Adrenal gland (tissue), 12 donors: ENCODE measurements around the gene ATP11A. TPM values are rescaled to one million over a fixed set of nuclear protein-coding genes. Genes with fewer than 3 reads are reported as not detected.

Experiments used
- DNase-seq, 7 donors: peaks; one replicate each; pipeline ENCODE4 v3.0.0-alpha.2; 2019 to 2020
- H3K27ac ChIP-seq, 5 donors: fragments of 200-600 bp; sonication (generic) in 4 of 5; 1 replicate in 3 of 5; 2 replicates in 2 of 5; pipeline versions ENCODE4 v1.5.1 to v1.8.0; 2016 to 2020; ENCODE audit warnings: mild to moderate bottlenecking in 1 of 5
- H3K27me3 ChIP-seq: fragments of 200-600 bp; 2 replicates; pipeline ENCODE4 v1.8.0; 2021
- H3K36me3 ChIP-seq, 2 donors: fragments of 200-600 bp; replicated peaks in 1 of 2; 1 replicate in 1 of 2; 2 replicates in 1 of 2; pipeline versions ENCODE4 v1.5.1 to v1.8.0; 2018 to 2022
- H3K4me1 ChIP-seq, 2 donors: fragments of 200-600 bp; replicated peaks in 1 of 2; 1 replicate in 1 of 2; 2 replicates in 1 of 2; pipeline versions ENCODE4 v1.5.1 to v1.8.0; 2018 to 2021
- H3K4me3 ChIP-seq, 4 donors: fragments of 200-600 bp; sonication (generic) in 3 of 4; one replicate each; pipeline ENCODE4 v1.5.1; 2016 to 2018
- H3K9me3 ChIP-seq, 3 donors: fragments of 200-600 bp; sonication (generic) in 1 of 3; replicated peaks in 1 of 3; 1 replicate in 2 of 3; 2 replicates in 1 of 3; pipeline versions ENCODE4 v1.5.1 to v1.8.0; 2016 to 2021
- CTCF ChIP-seq, 6 experiments: fragments of 450-650 bp in 4 of 6; fragments of 200-600 bp in 2 of 6; sonication (generic) in 1 of 6; IDR thresholded peaks; 1 replicate in 5 of 6; 2 replicates in 1 of 6; pipeline versions ENCODE4 v1.5.1 to v1.8.0; 2016 to 2021; ENCODE audit warnings: antibody characterized with exemption in 6 of 6, mild to moderate bottlenecking in 2 of 6, moderate library complexity in 1 of 6
- POLR2A ChIP-seq, 2 donors: fragments of 450-650 bp; IDR thresholded peaks; one replicate each; pipeline ENCODE4 v1.6.1; 2017; ENCODE audit warnings: antibody characterized with exemption in 2 of 2, mild to moderate bottlenecking in 2 of 2, moderate library complexity in 1 of 2
- WGBS, 4 donors: extraction: QIAGEN DNeasy Blood & Tissue Kit in 2 of 4; methylation state at CpG; one replicate each; pipeline versions ENCODE4 v1.1.5 to v1.1.7; 2013 to 2017; 5-methylcytosine and 5-hydroxymethylcytosine counted together
- intact Hi-C, 2 donors: fragments of 100-400 bp; cut with DNase I; formaldehyde crosslinking; loops; one replicate each; pipeline versions ENCODE4 v1.14.1 to v1.15.0; 2022 to 2023
- polyA plus RNA-seq, 3 donors: library from polyadenylated mRNA; stranded (reverse); fragments of 200-250 nt in 2 of 3; fragments of 350-450 nt in 1 of 3; fragmentation: Illumina TruSeq in 1 of 3; extraction: RNeasy Lipid Tissue Mini Kit (QIAGEN cat#74804) in 1 of 3; gene quantifications; one replicate each; pipeline ENCODE4 v1.2.3, GENCODE V29; 2013 to 2014
- total RNA-seq, 9 donors: library from RNA; depleted of rRNA in 4 of 9; stranded (reverse); fragments of >200 nt in 4 of 9; fragments of 120-200 nt in 1 of 9; fragmentation: NEBNext Ultra II Directional in 1 of 9; extraction: Animal tissue kit (Norgen Biotek cat#: 25700) in 1 of 9; gene quantifications; one replicate each; pipeline versions ENCODE4 v1.1.0 to v1.2.4, GENCODE V29; 2013 to 2023
- donor health status: healthy with polysubstance abuse.
- donor health status: Bipolar disorder and iron deficiency.
- donor health status: DM: yes; HTN: yes; CAD: no.
- donor health status: DM: no; HTN: no; CAD: no.
- donor health status: DM: no; HTN: no; CAD: no.
- donor health status: DM: yes; HTN: yes; CAD: no.

ATP11A gene
- total and polyA plus RNA-seq, 12 donors: 6.0 to 94.1 (median 29.8) TPM

DNA sequence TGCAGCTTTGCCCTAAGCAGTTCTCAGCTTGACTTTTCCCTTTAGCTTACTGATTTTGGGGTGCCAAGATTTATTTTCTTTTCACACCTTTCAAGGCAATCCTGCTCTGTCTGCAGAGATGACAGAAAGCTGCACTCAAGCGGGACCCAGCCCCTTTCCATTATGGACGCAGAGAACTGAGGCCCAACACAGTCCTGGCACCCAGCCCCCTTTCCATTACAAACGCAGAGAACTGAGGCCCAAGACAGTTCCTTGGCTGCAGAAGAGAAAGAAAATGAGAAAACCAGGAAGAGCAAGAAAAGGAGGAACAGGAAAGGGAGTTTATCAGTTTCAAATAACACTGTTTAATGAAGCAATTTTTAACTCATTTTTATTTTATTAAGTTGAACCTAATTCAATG lies 36.8 kb upstream of the ATP11A start:
- DNase-seq: no peak
- H3K4me3 ChIP-seq: no peak overlapping the region
- no peaks in the 10 kb centered on the region for H3K36me3 ChIP-seq
- no peaks in the 10 kb centered on the region for H3K4me1 ChIP-seq
- TF ChIP-seq CTCF (IDR thresholded peaks at IDR 0.05) (no peak), POLR2A (IDR thresholded peaks at IDR 0.05) (no peak)
- no peaks in the 10 kb centered on the region for H3K9me3 ChIP-seq
- intact Hi-C loops: no loop called here
- H3K27ac ChIP-seq: no peak overlapping the region
- 65 to 79% (median 74%) methylated on average over 3 of the region's 3 CpGs for WGBS, 4 donors
- H3K27me3 ChIP-seq: no peaks in the 10 kb centered on the region

DNA sequence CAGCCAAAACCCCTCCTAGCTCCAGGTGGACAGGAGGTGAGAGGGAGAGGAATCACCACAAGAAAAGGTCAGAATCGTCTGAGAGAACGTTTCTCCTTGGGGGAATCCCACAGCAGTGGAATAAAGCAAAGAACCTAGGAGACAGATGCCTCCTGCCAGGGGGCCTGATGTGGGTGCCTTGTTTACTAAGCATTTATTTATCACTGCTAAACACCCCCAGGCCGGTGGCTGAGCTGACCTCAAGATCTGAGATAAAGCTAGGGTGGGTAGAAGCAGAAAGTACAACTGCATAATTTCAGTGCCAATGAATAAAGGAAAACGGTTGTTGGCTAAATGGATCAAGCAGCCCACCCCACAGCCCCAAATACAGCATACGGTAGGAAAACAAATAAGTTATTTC lies 33.9 kb upstream of the ATP11A start:
- no peaks in the 10 kb centered on the region for H3K27me3 ChIP-seq
- DNase-seq: peak in 1 of 7 donors; percentile 13
- intact Hi-C loops: no loop called here
- H3K27ac ChIP-seq: no peak overlapping the region
- WGBS, 4 donors: 65 to 71% (median 67%) methylated on average over 5 of the region's 5 CpGs
- H3K4me3 ChIP-seq: no peak overlapping the region
- H3K36me3 ChIP-seq: no peaks in the 10 kb centered on the region
- no peaks in the 10 kb centered on the region for H3K9me3 ChIP-seq
- no peaks in the 10 kb centered on the region for H3K4me1 ChIP-seq
- no peak for TF ChIP-seq CTCF (IDR thresholded peaks at IDR 0.05)
- TF ChIP-seq POLR2A (IDR thresholded peaks at IDR 0.05): no peak

DNA sequence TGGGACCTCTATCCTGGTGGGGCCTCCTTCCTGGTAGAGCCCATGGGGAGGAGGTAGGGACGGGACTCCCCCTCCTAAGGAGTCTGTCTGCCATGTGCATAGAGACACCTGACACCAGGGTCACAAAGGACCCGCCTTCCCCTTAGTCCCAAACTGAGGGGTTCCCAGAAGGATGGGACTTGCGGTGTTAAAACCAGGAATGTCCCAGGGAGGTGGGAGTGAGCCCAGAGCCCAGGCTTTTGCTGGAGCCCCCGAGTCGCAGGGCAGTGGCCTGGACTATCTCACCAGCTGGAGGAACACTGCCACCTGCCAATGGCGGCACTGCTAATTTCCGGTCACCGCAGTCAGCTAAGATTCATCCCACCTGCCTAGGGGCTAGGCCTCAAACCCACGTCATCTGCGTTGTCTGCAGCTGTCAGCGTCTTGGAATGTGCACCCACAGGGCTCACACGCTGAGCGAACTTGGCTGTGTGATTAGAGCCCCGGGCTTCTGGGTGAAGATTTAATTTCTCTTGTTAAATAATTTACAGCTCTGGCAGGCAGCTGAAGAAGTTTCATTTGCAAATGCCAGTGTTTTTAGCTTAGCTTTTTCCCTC lies 31.9 kb upstream of the ATP11A start:
- peak in 1 of 7 donors; percentile 45 for DNase-seq

DNA sequence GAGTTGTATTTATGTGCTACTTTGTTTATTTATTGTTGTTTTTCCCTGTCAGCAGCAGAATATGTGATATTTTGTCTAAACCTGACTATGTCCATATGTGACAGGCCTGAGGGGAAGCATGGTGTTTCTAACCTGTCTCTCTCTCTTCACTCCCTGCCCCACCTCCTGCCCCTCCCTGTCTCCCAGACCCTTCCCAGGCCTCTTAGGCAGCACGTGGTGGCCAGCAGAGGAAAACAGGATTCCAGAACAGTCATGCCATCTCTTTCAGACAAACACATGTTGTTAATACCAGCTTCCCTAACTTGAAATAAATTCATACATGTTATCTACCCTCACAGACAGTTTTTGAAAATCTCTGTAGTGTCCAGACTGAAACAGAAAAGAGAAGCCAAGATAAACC lies 31.0 kb upstream of the ATP11A start:
- Histone ChIP-seq H3K4me3 (no peak overlapping the region), H3K9me3 (no peaks in the 10 kb centered on the region), H3K4me1 (no peaks in the 10 kb centered on the region), H3K27ac (no peak overlapping the region), H3K36me3 (no peaks in the 10 kb centered on the region), H3K27me3 (no peaks in the 10 kb centered on the region)
- intact Hi-C loops: no loop called here
- TF ChIP-seq CTCF (IDR thresholded peaks at IDR 0.05) (no peak), POLR2A (IDR thresholded peaks at IDR 0.05) (no peak)
- no peak for DNase-seq
- 29 to 67% (median 44%) methylated on average over 1 of the region's 1 CpG for WGBS, 4 donors

More for the DNA sequence above, 31.9 kb upstream of the ATP11A start:
- 80 to 89% (median 87%) methylated on average over 13 to 14 of the region's 14 CpGs for WGBS, 4 donors
- TF ChIP-seq POLR2A (IDR thresholded peaks at IDR 0.05) (no peak), CTCF (IDR thresholded peaks at IDR 0.05) (no peak)
- no peak overlapping the region for H3K4me3 ChIP-seq
- intact Hi-C loops: no loop called here
- no peaks in the 10 kb centered on the region for H3K36me3 ChIP-seq
- no peaks in the 10 kb centered on the region for H3K4me1 ChIP-seq
- H3K9me3 ChIP-seq: no peaks in the 10 kb centered on the region
- H3K27ac ChIP-seq: no peak overlapping the region
- no peaks in the 10 kb centered on the region for H3K27me3 ChIP-seq
